ENCODE data around the gene ENOSF1.

The ENOSF1 gene

GRCh38 chr18:659597-659996 is 52.8 kb downstream of the ENOSF1 start:
- no peak overlapping the region for H3K27ac ChIP-seq
- in situ Hi-C loops (cut with HindIII; ENCODE audit: low pct_ligation_motif_present, low sequenced_read_pairs), result no loop called here
- H3K27me3 ChIP-seq (replicated peaks), result no peaks in the 10 kb centered on the region
- H3K36me3 ChIP-seq (replicated peaks), result no peaks in the 10 kb centered on the region
- no peak for TF ChIP-seq CTCF (IDR thresholded peaks at IDR 0.05; ENCODE audit: low read depth, low read length, missing control alignments)
- DNase-seq, result no peak
- no peak overlapping the region for H3K4me3 ChIP-seq (ENCODE audit: low read depth, low read length)

- no peak for TF ChIP-seq CTCF (IDR thresholded peaks at IDR 0.05; ENCODE audit: low read depth, low read length, missing control alignments)
- Histone ChIP-seq H3K4me3 (ENCODE audit: low read depth, low read length) (peak overlapping the region; percentile 84), H3K36me3 (replicated peaks) (no peaks in the 10 kb centered on the region), H3K27ac (no peak overlapping the region), H3K27me3 (replicated peaks) (no peaks in the 10 kb centered on the region)
- in situ Hi-C loops (cut with HindIII; ENCODE audit: low pct_ligation_motif_present, low sequenced_read_pairs), result no loop called here
- no peak for DNase-seq
Observed at GRCh38 chr18:658947-659533, 53.4 kb downstream of the ENOSF1 start.

GRCh38 chr18:658001-658946 is 54.2 kb downstream of the ENOSF1 start:
- no peak for TF ChIP-seq CTCF (IDR thresholded peaks at IDR 0.05; ENCODE audit: low read depth, low read length, missing control alignments)
- peak overlapping the region; percentile 84 for H3K4me3 ChIP-seq (ENCODE audit: low read depth, low read length)
- DNase-seq, result peak; percentile 80
- H3K36me3 ChIP-seq (replicated peaks), result no peaks in the 10 kb centered on the region
- no peaks in the 10 kb centered on the region for H3K27me3 ChIP-seq (replicated peaks)
- H3K27ac ChIP-seq, result peak overlapping the region; percentile 1
- in situ Hi-C loops (cut with HindIII; ENCODE audit: low pct_ligation_motif_present, low sequenced_read_pairs), result no loop called here

- DNase-seq, result peak; percentile 18
- H3K27me3 ChIP-seq (replicated peaks), result no peaks in the 10 kb centered on the region
- TF ChIP-seq CTCF (IDR thresholded peaks at IDR 0.05; ENCODE audit: low read depth, low read length, missing control alignments), result peak; percentile 21
- no peaks in the 10 kb centered on the region for H3K36me3 ChIP-seq (replicated peaks)
- in situ Hi-C loops (cut with HindIII; ENCODE audit: low pct_ligation_motif_present, low sequenced_read_pairs), result no loop called here
- H3K27ac ChIP-seq, result peak within 1 kb of the TSS; percentile 1
- H3K4me3 ChIP-seq (ENCODE audit: low read depth, low read length), result peak within 1 kb of the TSS; percentile 84
Observed at GRCh38 chr18:657311-658000, 55.0 kb downstream of the ENOSF1 start, which contains the start of gene TYMS. TSS of gene TYMS (plus strand) at chr18:657653. CDS start at chr18:657743, 90 bp downstream.

GRCh38 chr18:655445-655844 is 57.0 kb downstream of the ENOSF1 start:
- no peak for TF ChIP-seq CTCF (IDR thresholded peaks at IDR 0.05; ENCODE audit: low read depth, low read length, missing control alignments)
- Histone ChIP-seq H3K27ac (no peak overlapping the region), H3K27me3 (replicated peaks) (no peaks in the 10 kb centered on the region)

More at GRCh38 chr18:655445-655844, 57.0 kb downstream of the ENOSF1 start:
- H3K36me3 ChIP-seq (replicated peaks), result no peaks in the 10 kb centered on the region
- H3K4me3 ChIP-seq (ENCODE audit: low read depth, low read length), result no peak overlapping the region
- in situ Hi-C loops (cut with HindIII; ENCODE audit: low pct_ligation_motif_present, low sequenced_read_pairs), result no loop called here
- DNase-seq, result no peak
